H1 (cell line): ENCODE data around the gene CXCR5. TPM values are rescaled to one million over a fixed set of nuclear protein-coding genes. Genes with fewer than 3 reads are reported as not detected.

Experiments
- CTCF ChIA-PET: fragments of 300-600 bp; sonication (Branson Sonifier 250); formaldehyde crosslinking; loops from one replicate; lab custom pipeline; 2021; ENCODE audit not compliant: partially characterized antibody; lab: Charles Lee
- POLR2A ChIA-PET: fragments of 300-600 bp; sonication (Branson Sonifier 250); formaldehyde crosslinking; loops from one replicate; lab custom pipeline; 2021; ENCODE audit warnings: inconsistent platforms; ENCODE audit not compliant: partially characterized antibody; lab: Charles Lee
- DNase-seq, 2 experiments: peaks; one replicate each; pipeline versions ENCODE4 v3.0.0 to v3.0.0-alpha.2; 2010 to 2022; ENCODE audit warnings: low spot score in 2 of 2, low read depth in 1 of 2, mixed read lengths in 1 of 2
- FAIRE-seq: peaks from 2 replicates; lab custom pipeline; 2011; peaks lifted over from hg19 to GRCh38; lab: Jason Lieb, UNC
- H2AFZ ChIP-seq: 2 replicates; pipeline ENCODE4 v1.8.1; 2012; ENCODE audit warnings: low read length, inconsistent platforms
- H2AK5ac ChIP-seq: 2 replicates; pipeline ENCODE4 v1.6.1; 2013; ENCODE audit warnings: low read depth, low read length
- H2BK120ac ChIP-seq: replicated peaks from 2 replicates; pipeline ENCODE3; 2013; ENCODE audit warnings: low read depth, low read length, inconsistent platforms
- H2BK12ac ChIP-seq: 2 replicates; pipeline ENCODE4 v1.6.1; 2013; ENCODE audit warnings: low read depth, low read length
- H2BK15ac ChIP-seq: 2 replicates; pipeline ENCODE4 v1.6.1; 2013; ENCODE audit warnings: low read length
- H2BK20ac ChIP-seq: 2 replicates; pipeline ENCODE4 v1.6.1; 2013; ENCODE audit warnings: low read length
- H2BK5ac ChIP-seq: 2 replicates; pipeline ENCODE4 v1.6.1; 2013; ENCODE audit warnings: low read depth, low read length
- H3K14ac ChIP-seq: 2 replicates; pipeline ENCODE4 v1.6.1; 2013; ENCODE audit warnings: inconsistent platforms; ENCODE audit not compliant: insufficient read length
- H3K18ac ChIP-seq: 2 replicates; pipeline ENCODE4 v1.6.1; 2013; ENCODE audit warnings: low read length; ENCODE audit errors: extremely low read depth
- H3K23ac ChIP-seq: 2 replicates; pipeline ENCODE4 v1.6.1; 2013; ENCODE audit warnings: inconsistent platforms; ENCODE audit not compliant: insufficient read length
- H3K23me2 ChIP-seq: 2 replicates; pipeline ENCODE4 v1.6.1; 2013; ENCODE audit warnings: low read depth, low read length
- H3K27ac ChIP-seq: 2 replicates; pipeline ENCODE4 v1.6.1; 2011; ENCODE audit warnings: low read depth, low read length, inconsistent platforms
- H3K27me3 ChIP-seq, 4 experiments: replicated peaks in 1 of 4; 1 replicate in 1 of 4; 2 replicates in 3 of 4; pipeline versions ENCODE4 v1.6.1 to v1.8.1; 2011 to 2013; ENCODE audit warnings: low read length in 3 of 4, mild to moderate bottlenecking in 3 of 4, inconsistent platforms in 2 of 4, mixed read lengths in 2 of 4, moderate library complexity in 1 of 4; ENCODE audit not compliant: control insufficient read depth in 3 of 4, insufficient read depth in 3 of 4; ENCODE audit errors: extremely low read depth in 1 of 4
- H3K36me3 ChIP-seq, 4 experiments: 2 replicates each; pipeline versions ENCODE4 v1.6.1 to v1.8.1; 2011 to 2013; ENCODE audit warnings: mild to moderate bottlenecking in 4 of 4, low read length in 3 of 4, moderate library complexity in 2 of 4, control low read depth in 1 of 4, inconsistent platforms in 1 of 4; ENCODE audit not compliant: insufficient read depth in 4 of 4, control insufficient read depth in 2 of 4
- H3K4ac ChIP-seq: replicated peaks from 2 replicates; pipeline ENCODE3; 2013; ENCODE audit warnings: low read length, low read depth, mixed read lengths, inconsistent platforms; ENCODE audit not compliant: insufficient read length
- H3K4me1 ChIP-seq, 4 experiments: replicated peaks in 1 of 4; 1 replicate in 1 of 4; 2 replicates in 3 of 4; pipeline versions ENCODE4 v1.6.1 to v1.8.1; 2011 to 2013; ENCODE audit warnings: low read length in 3 of 4, inconsistent platforms in 2 of 4, mixed read lengths in 1 of 4; ENCODE audit not compliant: insufficient read depth in 4 of 4, control insufficient read depth in 3 of 4
- H3K4me2 ChIP-seq, 2 experiments: 2 replicates each; pipeline versions ENCODE4 v1.6.1 to v1.8.1; 2011 to 2013; ENCODE audit warnings: low read depth in 2 of 2, low read length in 2 of 2, control low read depth in 1 of 2, inconsistent platforms in 1 of 2, mild to moderate bottlenecking in 1 of 2; ENCODE audit not compliant: insufficient read depth in 1 of 2
- H3K4me3 ChIP-seq, 4 experiments: fragments of 200-600, 300-600 bp in 1 of 4; sonication (generic), shearing (Covaris generic), sonication (Bioruptor Twin) in 1 of 4; 2 replicates each; pipeline versions ENCODE4 v1.5.1 to v1.8.1; 2011 to 2016; ENCODE audit warnings: low read length in 4 of 4, low read depth in 3 of 4, control low read depth in 2 of 4, inconsistent platforms in 2 of 4, mild to moderate bottlenecking in 2 of 4, mixed read lengths in 1 of 4, moderate library complexity in 1 of 4; ENCODE audit not compliant: insufficient read depth in 2 of 4; ENCODE audit errors: extremely low read depth in 1 of 4
- H3K56ac ChIP-seq: replicated peaks from 2 replicates; pipeline ENCODE3; 2013; ENCODE audit warnings: low read depth, mild to moderate bottlenecking, mixed read lengths, low read length, inconsistent platforms; ENCODE audit not compliant: insufficient read length
- H3K79me1 ChIP-seq: 2 replicates; pipeline ENCODE4 v1.6.1; 2013; ENCODE audit warnings: low read depth, low read length, control low read depth
- H3K79me2 ChIP-seq, 2 experiments: 2 replicates each; pipeline versions ENCODE4 v1.6.1 to v1.8.1; 2012 to 2013; ENCODE audit warnings: low read length in 2 of 2, mild to moderate bottlenecking in 2 of 2, inconsistent platforms in 1 of 2; ENCODE audit not compliant: insufficient read depth in 2 of 2, control insufficient read depth in 1 of 2
- H3K9ac ChIP-seq, 4 experiments: replicated peaks in 1 of 4; 1 replicate in 1 of 4; 2 replicates in 3 of 4; pipeline versions ENCODE4 v1.6.1 to v1.8.1; 2011 to 2013; ENCODE audit warnings: low read depth in 3 of 4, low read length in 3 of 4, control low read depth in 2 of 4, mild to moderate bottlenecking in 2 of 4, moderate library complexity in 2 of 4, inconsistent platforms in 1 of 4; ENCODE audit errors: extremely low read depth in 1 of 4
- H3K9me3 ChIP-seq, 2 experiments: 2 replicates each; pipeline versions ENCODE4 v1.6.1 to v1.8.1; 2012 to 2013; ENCODE audit warnings: mild to moderate bottlenecking in 2 of 2, moderate library complexity in 2 of 2, control low read depth in 1 of 2, inconsistent platforms in 1 of 2, low read depth in 1 of 2, low read length in 1 of 2, mixed read lengths in 1 of 2; ENCODE audit not compliant: insufficient read depth in 2 of 2
- H4K20me1 ChIP-seq, 2 experiments: replicated peaks in 1 of 2; 2 replicates each; pipeline versions ENCODE3 to v1.8.1; 2011 to 2013; ENCODE audit warnings: inconsistent platforms in 2 of 2, low read length in 2 of 2, mild to moderate bottlenecking in 1 of 2; ENCODE audit not compliant: insufficient read depth in 2 of 2, control insufficient read depth in 1 of 2
- H4K5ac ChIP-seq: 2 replicates; pipeline ENCODE4 v1.6.1; 2013; ENCODE audit warnings: low read length, low read depth, mixed read lengths, inconsistent platforms; ENCODE audit not compliant: insufficient read length
- H4K8ac ChIP-seq: 2 replicates; pipeline ENCODE4 v1.8.0; 2013; ENCODE audit warnings: mild to moderate bottlenecking, moderate library complexity, low read length, inconsistent platforms; ENCODE audit not compliant: insufficient read depth; ENCODE audit errors: extremely low read depth
- H4K91ac ChIP-seq: replicated peaks from 2 replicates; pipeline ENCODE3; 2013; ENCODE audit warnings: low read length, mixed read lengths, inconsistent platforms; ENCODE audit not compliant: insufficient read length
- CTBP2 ChIP-seq: IDR thresholded peaks from 2 replicates; pipeline ENCODE4 v1.7.0; 2011; ENCODE audit warnings: borderline replicate concordance, mild to moderate bottlenecking, moderate library complexity, mixed read lengths, low read length; ENCODE audit not compliant: insufficient read depth, insufficient read length
- E2F6 ChIP-seq: IDR thresholded peaks from 2 replicates; pipeline ENCODE4 v1.6.1; 2012; ENCODE audit warnings: inconsistent platforms
- KDM4A ChIP-seq: IDR thresholded peaks from one replicate; pipeline ENCODE4 v1.7.1; 2012; ENCODE audit warnings: low read depth, mild to moderate bottlenecking, moderate library complexity, low read length, inconsistent platforms; ENCODE audit not compliant: severe bottlenecking
- POLR2A ChIP-seq, 2 experiments: IDR thresholded peaks; 1 replicate in 1 of 2; 2 replicates in 1 of 2; pipeline ENCODE4 v1.6.1; 2011; ENCODE audit warnings: low read depth in 2 of 2, low read length in 2 of 2, mild to moderate bottlenecking in 2 of 2; ENCODE audit errors: control extremely low read depth in 1 of 2
- POLR2AphosphoS5 ChIP-seq: IDR thresholded peaks from 2 replicates; pipeline ENCODE4 v1.6.1; 2011; ENCODE audit warnings: low read depth, low read length
- SAP30 ChIP-seq: fragments of 300-600 bp; sonication (generic); IDR thresholded peaks from 2 replicates; pipeline ENCODE4 v1.7.1; 2012; ENCODE audit warnings: low read length, moderate library complexity, mild to moderate bottlenecking, inconsistent platforms; ENCODE audit not compliant: insufficient read depth, insufficient replicate concordance
- SIN3A ChIP-seq, 2 experiments: IDR thresholded peaks in 1 of 2; conservative IDR thresholded peaks in 1 of 2; 2 replicates each; pipeline ENCODE4 v1.6.1; 2011 to 2012; ENCODE audit warnings: low read length in 2 of 2, improper control_type of control experiment in 1 of 2, low read depth in 1 of 2, mild to moderate bottlenecking in 1 of 2
- WGBS, 2 experiments: shearing (Covaris generic) in 1 of 2; methylation state at CpG; one replicate each; pipeline versions ENCODE4 v1.1.6 to v1.1.7; 2013 to 2015; ENCODE audit warnings: low lambda C conversion rate in 2 of 2, mixed read lengths in 2 of 2, inconsistent platforms in 1 of 2, low coverage in 1 of 2, missing lambda C conversion rate in 1 of 2; ENCODE audit not compliant: insufficient replicate concordance in 2 of 2, insufficient coverage in 1 of 2, insufficient read length in 1 of 2; ENCODE audit errors: extremely low coverage in 1 of 2, missing lambda C conversion rate in 1 of 2; 5-methylcytosine and 5-hydroxymethylcytosine counted together
- polyA plus RNA-seq, 7 experiments: library from polyadenylated mRNA; depleted of rRNA in 3 of 7; stranded (reverse) in 5 of 7; unstranded in 2 of 7; fragments of >200 nt in 5 of 7; fragments of 200-250 nt in 2 of 7; gene quantifications; 1 replicate in 5 of 7; 2 replicates in 1 of 7; 4 replicates in 1 of 7; pipeline versions ENCODE4 v1.2.1 to v1.2.3, GENCODE V29; 2011 to 2013; ENCODE audit warnings: missing spikeins in 2 of 7, mixed read lengths in 2 of 7
- total RNA-seq: library from RNA; stranded (reverse); fragmentation: NEBNext Ultra II Directional; extraction: Animal tissue kit (Norgen Biotek cat#: 25700); gene quantifications from 2 replicates; pipeline ENCODE4 v1.2.1, GENCODE V29; 2021

The CXCR5 gene
- total and polyA plus RNA-seq, 2 of the 8 experiments (the other 6 are each of a cell fraction or from before 2014, with no cell fraction given) = not detected

- CTCF ChIA-PET = interaction anchor here (0.5 to 3.6 kb wide), 12 partner anchors 14 to 220 kb away, joined by 3 to 23 read pairs (median 4); partner anchors contain the start of genes DDX6 and UPK2
- peak overlapping the region; percentile 80 for H4K8ac ChIP-seq
- peaks cover 7% of the 10 kb centered on the region; the same call in 1 of the 2 replicates for H3K79me1 ChIP-seq
- H3K56ac ChIP-seq = peak overlapping the region; percentile 71
- H3K36me3 ChIP-seq = peaks cover 4 to 15% (median 12%) of the 10 kb centered on the region in 4 experiments; a peak in 7 of 8 replicates
- peak overlapping the region; percentile 5 for H2AK5ac ChIP-seq
- peaks cover 19% of the 10 kb centered on the region for H3K23me2 ChIP-seq
- peak overlapping the region; percentile 86 to 92 for H3K4me2 ChIP-seq
- peak overlapping the region; percentile 98 for H3K18ac ChIP-seq
- peak overlapping the region in 3 of 4 experiments; percentile 57 to 60 (median 58); a peak in 6 of 7 replicates for H3K9ac ChIP-seq
- POLR2A ChIA-PET = interaction anchor here (0.7 to 10.7 kb wide), 7 partner anchors 14 to 119 kb away, joined by 3 to 101 read pairs (median 6); partner anchors contain the start of genes CENATAC and DDX6
- H3K4ac ChIP-seq = peak overlapping the region; percentile 100
- no peak overlapping the region for H3K14ac ChIP-seq
- no peak overlapping the region for H3K23ac ChIP-seq
- peak overlapping the region; percentile 100 for H2BK12ac ChIP-seq
- peak overlapping the region; percentile 100 for H2BK5ac ChIP-seq
- TF ChIP-seq E2F6 = no peak
- TF ChIP-seq POLR2AphosphoS5 = 0 out of 2 replicates have a peak, but pooled peaks have one; percentile 2
- peak in 1 of 2 experiments; percentile 45; a peak in 1 of 3 replicates for TF ChIP-seq POLR2A (IDR thresholded peaks at IDR 0.05; ENCODE audit: control extremely low read depth in 1 of 2, low read depth in 2 of 2, low read length in 2 of 2)
- TF ChIP-seq CTBP2 = no peak
- no peak for TF ChIP-seq SIN3A (conservative IDR thresholded peaks at IDR 0.05 in 1 of 2, IDR thresholded peaks at IDR 0.05 in 1 of 2; ENCODE audit: low read depth in 1 of 2, low read length in 2 of 2)
- peak; percentile 9 for TF ChIP-seq KDM4A
- TF ChIP-seq SAP30 = no peak
- DNase-seq = peak in 1 of 2 experiments; percentile 73
- H2BK15ac ChIP-seq = peak overlapping the region; percentile 98
- H3K27ac ChIP-seq = peak overlapping the region; percentile 71
- peak overlapping the region; percentile 98; the same call in 1 of the 2 replicates for H2BK20ac ChIP-seq
- no peak overlapping the region for H2AFZ ChIP-seq
- H4K20me1 ChIP-seq = peaks cover 2 to 14% of the 10 kb centered on the region in 2 experiments
- peaks cover 9 to 62% (median 53%) of the 10 kb centered on the region in 4 experiments for H3K4me1 ChIP-seq
- FAIRE-seq = no peak
- no peaks in the 10 kb centered on the region for H3K27me3 ChIP-seq
- H4K91ac ChIP-seq = peak overlapping the region; percentile 100
- WGBS, 2 experiments = 22% methylated on average over 8 of the region's 21 CpGs; no CpG with 5 or more reads in 1 of the 2 experiments
- H2BK120ac ChIP-seq = peak overlapping the region; percentile 94
- H3K9me3 ChIP-seq = no peaks in the 10 kb centered on the region
- peaks cover 4 to 68% of the 10 kb centered on the region in 2 experiments for H3K79me2 ChIP-seq
- H3K4me3 ChIP-seq = peak overlapping the region; percentile 44 to 61 (median 51)
- H4K5ac ChIP-seq = peak overlapping the region; percentile 85
Observed at GRCh38 chr11:118909619-118910308, 26.1 kb downstream of the CXCR5 start.
